Measurements from ENCODE around the gene CADM2.

- TF ChIP-seq CTCF (IDR thresholded peaks at IDR 0.05; ENCODE audit: low read length) (no peak), EZH2 (IDR thresholded peaks at IDR 0.05; ENCODE audit: borderline replicate concordance, low read length) (no peak)
These were observed 141.5 kb downstream of the CADM2 start for GRCh38 chr3:85100316-85100715.
